ENCODE measurements around the gene CD302.

DNA sequence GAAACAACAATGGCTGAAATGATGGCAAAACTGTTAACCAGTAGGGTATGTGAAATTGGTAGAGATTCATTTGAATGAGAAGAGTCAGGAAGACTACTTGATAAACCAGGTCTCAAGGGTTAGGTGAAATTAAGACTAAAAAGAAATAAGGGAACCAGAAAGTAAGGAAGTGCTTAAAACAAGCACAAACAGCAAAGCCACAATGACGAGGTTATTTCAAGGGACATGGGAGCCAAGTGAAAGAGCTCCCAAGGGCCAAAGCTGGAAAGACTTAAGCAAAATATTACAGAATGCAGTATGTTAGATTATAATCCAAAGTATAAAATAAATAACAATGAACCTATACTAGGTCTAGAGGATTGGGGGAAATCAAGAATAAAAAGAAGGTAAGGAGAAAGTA is 19.3 kb upstream of the CD302 start:
- TF ChIP-seq EZH2phosphoT487 (IDR thresholded peaks at IDR 0.05) (no peak), CTCF (IDR thresholded peaks at IDR 0.05) (no peak), EZH2 (IDR thresholded peaks at IDR 0.05) (no peak)
